HepG2 (cell line): Measurements from ENCODE around the gene SESN2. TPM values are rescaled to one million over a fixed set of nuclear protein-coding genes. Genes with fewer than 3 reads are reported as not detected.

Experiments used
- FOXM1 ChIP-seq: sonication (generic); formaldehyde crosslinking; IDR thresholded peaks from 2 replicates; pipeline ENCODE4 v1.5.0; 2020; ENCODE audit warnings: missing genetic modification reagents
- MLXIP ChIP-seq: sonication (generic); formaldehyde crosslinking; IDR thresholded peaks from 2 replicates; pipeline ENCODE4 v1.9.0; 2021; ENCODE audit warnings: missing genetic modification reagents, borderline replicate concordance
- SOX13 ChIP-seq, 3 experiments: fragments of 450-650 bp in 1 of 3; sonication (generic) in 1 of 3; formaldehyde crosslinking in 1 of 3; IDR thresholded peaks in 2 of 3; conservative IDR thresholded peaks in 1 of 3; 2 replicates each; pipeline versions ENCODE4 v1.5.0 to v1.6.1; 2016 to 2020; ENCODE audit warnings: antibody characterized with exemption in 1 of 3, mild to moderate bottlenecking in 1 of 3, missing compliant biosample characterization in 1 of 3, missing genetic modification reagents in 1 of 3, moderate library complexity in 1 of 3
- ZKSCAN8 ChIP-seq: IDR thresholded peaks from 2 replicates; pipeline ENCODE4 v1.6.1; 2016; ENCODE audit warnings: borderline replicate concordance, missing genetic modification reagents, missing compliant biosample characterization
- ZNF12 ChIP-seq: sonication (generic); formaldehyde crosslinking; IDR thresholded peaks from 2 replicates; pipeline ENCODE4 v1.5.0; 2020; ENCODE audit warnings: missing genetic modification reagents
- ZNF264 ChIP-seq: sonication (generic); formaldehyde crosslinking; IDR thresholded peaks from 2 replicates; pipeline ENCODE4 v1.4.0; 2020; ENCODE audit warnings: missing genetic modification reagents
- ZNF30 ChIP-seq: sonication (generic); formaldehyde crosslinking; IDR thresholded peaks from 2 replicates; pipeline ENCODE4 v1.5.0; 2020; ENCODE audit warnings: mild to moderate bottlenecking, missing genetic modification reagents
- ZNF7 ChIP-seq: IDR thresholded peaks from 2 replicates; pipeline ENCODE4 v1.6.1; 2016; ENCODE audit warnings: missing biosample characterization, missing genetic modification reagents
- ZNF713 ChIP-seq: sonication (generic); formaldehyde crosslinking; IDR thresholded peaks from 2 replicates; pipeline ENCODE4 v1.4.0; 2020; ENCODE audit warnings: mild to moderate bottlenecking, missing genetic modification reagents
- polyA plus RNA-seq, 8 experiments: library from polyadenylated mRNA; depleted of rRNA in 3 of 8; stranded (reverse) in 7 of 8; unstranded in 1 of 8; fragments of >200 nt; fragmentation: Illumina TruSeq in 4 of 8; extraction: Trizol in 4 of 8; gene quantifications; 2 replicates each; pipeline versions ENCODE4 v1.2.1 to v1.2.3, GENCODE V29; 2011 to 2016; ENCODE audit warnings: low read depth in 4 of 8, missing spikeins in 1 of 8, mixed read lengths in 1 of 8; ENCODE audit not compliant: insufficient read depth in 1 of 8
- total RNA-seq, 5 experiments: library from RNA; depleted of rRNA; stranded (reverse); fragments of >200 nt; fragmentation: Illumina TruSeq; extraction: Trizol; gene quantifications; 2 replicates each; pipeline ENCODE4 v1.2.3, GENCODE V29; 2016; ENCODE audit warnings: low read depth in 1 of 5
- TF ChIP-seq, protein P1 (sequence below): IDR thresholded peaks from 2 replicates; pipeline ENCODE4 v1.4.0; 2020; ENCODE audit warnings: mild to moderate bottlenecking, missing genetic modification reagents

SESN2 gene
- total and polyA plus RNA-seq, 2 of the 13 experiments (the other 11 are each of a cell fraction or from before 2014, with no cell fraction given) = 13.2 to 19.1 TPM

GRCh38 chr1:28295936-28296335 lies 36.6 kb downstream of the SESN2 start (continued):
- TF ChIP-seq ZNF713 (CRISPR knock-in tag) = no peak
- no peak for TF ChIP-seq ZNF12 (CRISPR knock-in tag)
- no peak for TF ChIP-seq ZNF30 (CRISPR knock-in tag)
- TF ChIP-seq SOX13 (IDR thresholded peaks at IDR 0.05) = no peak
- TF ChIP-seq SOX13 (CRISPR knock-in tag; conservative IDR thresholded peaks at IDR 0.05 in 1 of 2, IDR thresholded peaks at IDR 0.05 in 1 of 2) = 0 out of 4 replicates have a peak, but pooled peaks of 1 of the 2 experiments have one; percentile 26
- TF ChIP-seq ZKSCAN8 (CRISPR knock-in tag) = no peak
- TF ChIP-seq FOXM1 (CRISPR knock-in tag) = no peak
- no peak for TF ChIP-seq ZNF264
- peak; percentile 100 for TF ChIP-seq ZNF7
- TF ChIP-seq, protein P1, sequence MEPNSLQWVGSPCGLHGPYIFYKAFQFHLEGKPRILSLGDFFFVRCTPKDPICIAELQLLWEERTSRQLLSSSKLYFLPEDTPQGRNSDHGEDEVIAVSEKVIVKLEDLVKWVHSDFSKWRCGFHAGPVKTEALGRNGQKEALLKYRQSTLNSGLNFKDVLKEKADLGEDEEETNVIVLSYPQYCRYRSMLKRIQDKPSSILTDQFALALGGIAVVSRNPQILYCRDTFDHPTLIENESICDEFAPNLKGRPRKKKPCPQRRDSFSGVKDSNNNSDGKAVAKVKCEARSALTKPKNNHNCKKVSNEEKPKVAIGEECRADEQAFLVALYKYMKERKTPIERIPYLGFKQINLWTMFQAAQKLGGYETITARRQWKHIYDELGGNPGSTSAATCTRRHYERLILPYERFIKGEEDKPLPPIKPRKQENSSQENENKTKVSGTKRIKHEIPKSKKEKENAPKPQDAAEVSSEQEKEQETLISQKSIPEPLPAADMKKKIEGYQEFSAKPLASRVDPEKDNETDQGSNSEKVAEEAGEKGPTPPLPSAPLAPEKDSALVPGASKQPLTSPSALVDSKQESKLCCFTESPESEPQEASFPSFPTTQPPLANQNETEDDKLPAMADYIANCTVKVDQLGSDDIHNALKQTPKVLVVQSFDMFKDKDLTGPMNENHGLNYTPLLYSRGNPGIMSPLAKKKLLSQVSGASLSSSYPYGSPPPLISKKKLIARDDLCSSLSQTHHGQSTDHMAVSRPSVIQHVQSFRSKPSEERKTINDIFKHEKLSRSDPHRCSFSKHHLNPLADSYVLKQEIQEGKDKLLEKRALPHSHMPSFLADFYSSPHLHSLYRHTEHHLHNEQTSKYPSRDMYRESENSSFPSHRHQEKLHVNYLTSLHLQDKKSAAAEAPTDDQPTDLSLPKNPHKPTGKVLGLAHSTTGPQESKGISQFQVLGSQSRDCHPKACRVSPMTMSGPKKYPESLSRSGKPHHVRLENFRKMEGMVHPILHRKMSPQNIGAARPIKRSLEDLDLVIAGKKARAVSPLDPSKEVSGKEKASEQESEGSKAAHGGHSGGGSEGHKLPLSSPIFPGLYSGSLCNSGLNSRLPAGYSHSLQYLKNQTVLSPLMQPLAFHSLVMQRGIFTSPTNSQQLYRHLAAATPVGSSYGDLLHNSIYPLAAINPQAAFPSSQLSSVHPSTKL (CRISPR knock-in tag) = no peak
- TF ChIP-seq MLXIP (CRISPR knock-in tag) = no peak
